ENCODE results near the gene CCDC86.
"Not testable (repeated sequence)": the region's sequence is repeated elsewhere in the genome, so short reads cannot be mapped to it uniquely, and the experiment has no call there.

The CCDC86 gene

GRCh38 chr11:60821827-60822599, 19.9 kb upstream of the CCDC86 start:
- DNase-seq (ENCODE audit: low read depth) = peak; percentile 82
- no peak for TF ChIP-seq CTCF (IDR thresholded peaks at IDR 0.05; ENCODE audit: low read depth, low read length)
- TF ChIP-seq MAX (IDR thresholded peaks at IDR 0.05; ENCODE audit: low read depth, low read length) = no peak
- no peak for TF ChIP-seq MYC (IDR thresholded peaks at IDR 0.05; ENCODE audit: low read depth, low read length)
- TF ChIP-seq POLR2A (IDR thresholded peaks at IDR 0.05; ENCODE audit: extremely low read depth, insufficient read length) = no peak
- H3K4me3 ChIP-seq (ENCODE audit: low read depth, low read length) = no peak overlapping the region

- DNase-seq (ENCODE audit: low read depth); H3K4me3 ChIP-seq (ENCODE audit: low read depth, low read length): not testable (repeated sequence)
These were observed 18.1 kb upstream of the CCDC86 start for GRCh38 chr11:60823745-60824306.

- TF ChIP-seq CTCF (IDR thresholded peaks at IDR 0.05; ENCODE audit: low read depth, low read length) (no peak), POLR2A (IDR thresholded peaks at IDR 0.05; ENCODE audit: extremely low read depth, insufficient read length) (no peak), MAX (IDR thresholded peaks at IDR 0.05; ENCODE audit: low read depth, low read length) (no peak), MYC (IDR thresholded peaks at IDR 0.05; ENCODE audit: low read depth, low read length) (no peak)
- H3K4me3 ChIP-seq (ENCODE audit: low read depth, low read length) = no peak overlapping the region
- DNase-seq (ENCODE audit: low read depth) = no peak
These were observed 16.8 kb upstream of the CCDC86 start for GRCh38 chr11:60825118-60825517.

- no peak for DNase-seq (ENCODE audit: low read depth)
- no peak for TF ChIP-seq CTCF (IDR thresholded peaks at IDR 0.05; ENCODE audit: low read depth, low read length)
- TF ChIP-seq POLR2A (IDR thresholded peaks at IDR 0.05; ENCODE audit: extremely low read depth, insufficient read length) = no peak
- TF ChIP-seq MAX (IDR thresholded peaks at IDR 0.05; ENCODE audit: low read depth, low read length) = no peak
- no peak overlapping the region for H3K4me3 ChIP-seq (ENCODE audit: low read depth, low read length)
These were observed 16.1 kb upstream of the CCDC86 start for GRCh38 chr11:60825790-60826189.

GRCh38 chr11:60830478-60831142, 11.3 kb upstream of the CCDC86 start:
- no peak for DNase-seq (ENCODE audit: low read depth)
- no peak for TF ChIP-seq MAX (IDR thresholded peaks at IDR 0.05; ENCODE audit: low read depth, low read length)
- no peak for TF ChIP-seq POLR2A (IDR thresholded peaks at IDR 0.05; ENCODE audit: extremely low read depth, insufficient read length)
- no peak for TF ChIP-seq MYC (IDR thresholded peaks at IDR 0.05; ENCODE audit: low read depth, low read length)
- TF ChIP-seq CTCF (IDR thresholded peaks at IDR 0.05; ENCODE audit: low read depth, low read length) = no peak
- no peak overlapping the region for H3K4me3 ChIP-seq (ENCODE audit: low read depth, low read length)

- peak; percentile 88 for TF ChIP-seq MAX (IDR thresholded peaks at IDR 0.05; ENCODE audit: low read depth, low read length)
- TF ChIP-seq POLR2A (IDR thresholded peaks at IDR 0.05; ENCODE audit: extremely low read depth, insufficient read length) = no peak
- peak; percentile 96 for TF ChIP-seq CTCF (IDR thresholded peaks at IDR 0.05; ENCODE audit: low read depth, low read length)
- peak; percentile 80 for TF ChIP-seq MYC (IDR thresholded peaks at IDR 0.05; ENCODE audit: low read depth, low read length)
These were observed 10.8 kb upstream of the CCDC86 start for GRCh38 chr11:60831143-60831500.

More at GRCh38 chr11:60831143-60831500, 10.8 kb upstream of the CCDC86 start:
- no peak overlapping the region for H3K4me3 ChIP-seq (ENCODE audit: low read depth, low read length)
- peak; percentile 83 for DNase-seq (ENCODE audit: low read depth)
